Ishikawa (cell line): ENCODE results near the gene SYNPO.

Experiments
- CEBPB ChIP-seq: IDR thresholded peaks from 2 replicates; pipeline ENCODE4 v1.6.1; 2012
- CREB1 ChIP-seq: IDR thresholded peaks from 2 replicates; pipeline ENCODE4 v1.6.1; 2012; ENCODE audit warnings: low read depth
- EGR1 ChIP-seq: IDR thresholded peaks from 2 replicates; pipeline ENCODE4 v1.6.1; 2012
- EP300 ChIP-seq: IDR thresholded peaks from 2 replicates; pipeline ENCODE4 v1.6.1; 2012; ENCODE audit warnings: borderline replicate concordance
- FOXM1 ChIP-seq: IDR thresholded peaks from 2 replicates; pipeline ENCODE4 v1.6.1; 2012; ENCODE audit warnings: low read depth, borderline replicate concordance
- NFIC ChIP-seq: IDR thresholded peaks from 2 replicates; pipeline ENCODE4 v1.6.1; 2012
- RAD21 ChIP-seq: IDR thresholded peaks from 2 replicates; pipeline ENCODE4 v1.6.1; 2012; ENCODE audit warnings: low read depth
- TAF1 ChIP-seq: IDR thresholded peaks from 2 replicates; pipeline ENCODE4 v1.6.1; 2012; ENCODE audit warnings: low read depth, mild to moderate bottlenecking
- TCF12 ChIP-seq: IDR thresholded peaks from 2 replicates; pipeline ENCODE4 v1.6.1; 2012; ENCODE audit warnings: low read depth
- TEAD4 ChIP-seq: IDR thresholded peaks from 2 replicates; pipeline ENCODE4 v1.6.1; 2012
- YY1 ChIP-seq: IDR thresholded peaks from 2 replicates; pipeline ENCODE4 v1.6.1; 2012; ENCODE audit warnings: low read depth
- ZBTB7A ChIP-seq: IDR thresholded peaks from 2 replicates; pipeline ENCODE4 v1.6.1; 2012; ENCODE audit warnings: low read depth
- TF ChIP-seq, protein P1 (sequence below): IDR thresholded peaks from 2 replicates; pipeline ENCODE4 v1.6.1; 2012
- TF ChIP-seq, protein P2 (sequence below): IDR thresholded peaks from 2 replicates; pipeline ENCODE4 v1.6.1; 2012; ENCODE audit warnings: low read depth, mild to moderate bottlenecking
- TF ChIP-seq, protein P3 (sequence below): IDR thresholded peaks from 2 replicates; pipeline ENCODE4 v1.6.1; 2012

SYNPO gene

DNA sequence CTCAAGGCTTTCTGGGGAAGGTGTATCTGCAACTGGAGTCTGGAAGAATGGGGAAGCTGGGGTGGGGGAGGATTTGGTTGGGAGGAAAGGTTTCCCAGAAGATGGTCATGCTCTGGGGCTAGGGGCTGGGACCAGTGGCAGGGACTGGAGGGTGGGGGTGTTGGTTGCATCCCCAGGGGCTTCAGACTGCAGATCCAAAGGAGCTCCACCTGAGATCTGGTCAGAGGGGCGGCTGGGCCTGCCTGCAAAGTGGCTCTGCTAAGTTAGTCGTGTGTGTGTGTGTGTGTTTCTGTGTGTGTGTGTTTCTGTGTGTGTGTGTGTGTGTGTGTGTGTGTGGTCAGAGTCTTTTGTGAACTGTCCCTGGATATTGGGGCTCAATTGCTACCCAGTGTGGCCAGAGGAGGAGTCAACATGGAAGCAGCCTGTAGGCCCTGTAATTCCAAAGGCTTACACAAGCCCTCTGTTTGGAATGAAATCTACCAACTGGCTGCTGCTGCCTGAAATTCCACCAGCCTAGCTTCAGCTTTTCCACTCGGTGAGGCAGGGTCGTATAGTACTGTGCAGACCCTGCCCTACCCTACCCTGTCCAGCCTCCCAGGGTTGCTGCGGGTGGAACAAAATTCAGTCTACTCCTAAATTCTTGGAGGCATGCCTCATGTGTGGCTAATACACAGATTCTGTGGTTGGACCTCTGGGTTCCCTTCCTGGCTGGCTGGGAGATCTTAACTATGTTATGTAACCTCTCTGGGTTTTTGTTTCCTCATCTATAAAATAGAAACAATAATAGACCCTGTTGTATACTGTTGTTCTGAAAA lies 12.5 kb upstream of the SYNPO start:
- TF ChIP-seq TEAD4, result no peak
- no peak for TF ChIP-seq CREB1
- TF ChIP-seq, protein P1, sequence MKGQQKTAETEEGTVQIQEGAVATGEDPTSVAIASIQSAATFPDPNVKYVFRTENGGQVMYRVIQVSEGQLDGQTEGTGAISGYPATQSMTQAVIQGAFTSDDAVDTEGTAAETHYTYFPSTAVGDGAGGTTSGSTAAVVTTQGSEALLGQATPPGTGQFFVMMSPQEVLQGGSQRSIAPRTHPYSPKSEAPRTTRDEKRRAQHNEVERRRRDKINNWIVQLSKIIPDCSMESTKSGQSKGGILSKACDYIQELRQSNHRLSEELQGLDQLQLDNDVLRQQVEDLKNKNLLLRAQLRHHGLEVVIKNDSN, result no peak
- TF ChIP-seq TCF12, result no peak
- TF ChIP-seq YY1, result no peak

- no peak for TF ChIP-seq YY1
- no peak for TF ChIP-seq EGR1
- TF ChIP-seq FOXM1, result no peak
These were observed 11.4 kb upstream of the SYNPO start for GRCh38 chr5:150628936-150629485.

DNA sequence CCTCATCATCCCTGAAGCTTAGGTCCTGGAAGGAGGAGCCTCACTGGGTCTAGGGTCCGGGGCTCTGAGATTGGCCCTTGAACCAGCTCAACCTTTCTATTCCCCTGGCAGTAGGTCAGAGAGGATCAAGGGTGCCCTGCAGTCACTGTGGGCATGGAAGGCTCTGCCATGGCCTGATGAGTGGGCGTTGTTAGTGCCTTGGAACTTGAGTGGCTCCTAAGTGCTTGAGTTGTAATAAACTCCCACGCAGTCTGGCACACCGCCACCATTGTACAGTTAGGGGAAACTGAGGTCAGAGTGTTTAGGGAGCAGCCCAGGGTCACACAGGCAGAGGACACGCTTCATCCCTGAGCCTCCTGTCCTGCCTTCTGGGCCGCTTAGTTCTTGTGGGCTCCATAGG lies 10.4 kb upstream of the SYNPO start:
- TF ChIP-seq EGR1, result peak; percentile 82
- TF ChIP-seq, protein P2, sequence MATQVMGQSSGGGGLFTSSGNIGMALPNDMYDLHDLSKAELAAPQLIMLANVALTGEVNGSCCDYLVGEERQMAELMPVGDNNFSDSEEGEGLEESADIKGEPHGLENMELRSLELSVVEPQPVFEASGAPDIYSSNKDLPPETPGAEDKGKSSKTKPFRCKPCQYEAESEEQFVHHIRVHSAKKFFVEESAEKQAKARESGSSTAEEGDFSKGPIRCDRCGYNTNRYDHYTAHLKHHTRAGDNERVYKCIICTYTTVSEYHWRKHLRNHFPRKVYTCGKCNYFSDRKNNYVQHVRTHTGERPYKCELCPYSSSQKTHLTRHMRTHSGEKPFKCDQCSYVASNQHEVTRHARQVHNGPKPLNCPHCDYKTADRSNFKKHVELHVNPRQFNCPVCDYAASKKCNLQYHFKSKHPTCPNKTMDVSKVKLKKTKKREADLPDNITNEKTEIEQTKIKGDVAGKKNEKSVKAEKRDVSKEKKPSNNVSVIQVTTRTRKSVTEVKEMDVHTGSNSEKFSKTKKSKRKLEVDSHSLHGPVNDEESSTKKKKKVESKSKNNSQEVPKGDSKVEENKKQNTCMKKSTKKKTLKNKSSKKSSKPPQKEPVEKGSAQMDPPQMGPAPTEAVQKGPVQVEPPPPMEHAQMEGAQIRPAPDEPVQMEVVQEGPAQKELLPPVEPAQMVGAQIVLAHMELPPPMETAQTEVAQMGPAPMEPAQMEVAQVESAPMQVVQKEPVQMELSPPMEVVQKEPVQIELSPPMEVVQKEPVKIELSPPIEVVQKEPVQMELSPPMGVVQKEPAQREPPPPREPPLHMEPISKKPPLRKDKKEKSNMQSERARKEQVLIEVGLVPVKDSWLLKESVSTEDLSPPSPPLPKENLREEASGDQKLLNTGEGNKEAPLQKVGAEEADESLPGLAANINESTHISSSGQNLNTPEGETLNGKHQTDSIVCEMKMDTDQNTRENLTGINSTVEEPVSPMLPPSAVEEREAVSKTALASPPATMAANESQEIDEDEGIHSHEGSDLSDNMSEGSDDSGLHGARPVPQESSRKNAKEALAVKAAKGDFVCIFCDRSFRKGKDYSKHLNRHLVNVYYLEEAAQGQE, result no peak
- no peak for TF ChIP-seq RAD21
- no peak for TF ChIP-seq EP300

DNA sequence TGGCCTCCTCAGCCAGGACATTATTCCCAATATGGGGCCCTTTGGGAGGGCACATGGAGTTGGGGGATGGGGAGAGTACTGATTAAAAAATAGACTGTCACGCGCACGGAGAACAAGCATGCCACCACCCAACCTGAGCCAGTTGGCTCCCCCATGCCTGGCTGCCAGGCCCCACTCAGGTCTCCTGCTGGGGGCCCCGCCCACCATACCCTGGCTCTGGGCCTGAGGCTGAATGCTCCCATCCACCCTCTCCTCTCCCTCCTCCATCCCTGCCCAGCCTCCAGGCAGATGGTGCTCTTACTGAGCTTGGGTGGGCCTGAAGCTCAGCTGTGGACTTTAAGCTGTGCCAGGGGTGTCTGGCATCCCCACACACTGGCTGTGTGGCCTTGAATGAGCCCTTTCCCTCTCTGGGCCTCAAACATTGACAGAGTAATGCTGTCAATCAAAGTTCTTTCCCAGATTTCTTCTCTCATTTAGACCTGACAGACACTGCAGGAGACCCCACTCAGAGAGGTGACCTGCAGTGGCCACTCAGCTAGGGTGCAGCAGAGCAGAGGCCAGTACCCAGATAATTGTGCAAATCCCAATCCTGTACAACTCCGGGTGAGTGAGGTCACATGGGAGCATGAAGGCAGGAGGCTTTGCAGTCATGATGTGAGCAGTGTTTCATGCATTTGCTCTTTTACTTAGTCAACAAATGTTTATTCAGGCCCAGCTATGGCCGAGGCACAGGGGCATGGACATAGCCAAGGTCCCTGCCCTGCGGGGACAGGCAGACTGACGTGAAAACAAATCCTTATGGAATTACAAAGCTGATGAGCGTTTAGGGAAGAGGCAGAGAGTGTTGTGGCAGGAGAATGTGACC lies 9.8 kb upstream of the SYNPO start:
- TF ChIP-seq, protein P3, sequence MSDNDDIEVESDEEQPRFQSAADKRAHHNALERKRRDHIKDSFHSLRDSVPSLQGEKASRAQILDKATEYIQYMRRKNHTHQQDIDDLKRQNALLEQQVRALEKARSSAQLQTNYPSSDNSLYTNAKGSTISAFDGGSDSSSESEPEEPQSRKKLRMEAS, result 0 out of 2 replicates have a peak, but pooled peaks have one; percentile 22
- TF ChIP-seq EP300 (no peak; the same call in 1 of the 2 replicates), NFIC (peak; percentile 37; the same call in 1 of the 2 replicates)

- TF ChIP-seq ZBTB7A (no peak), NFIC (no peak), FOXM1 (no peak), RAD21 (no peak), YY1 (no peak), EGR1 (no peak), TAF1 (no peak), TEAD4 (no peak), EP300 (no peak), CREB1 (no peak), CEBPB (no peak)
- TF ChIP-seq, protein P3, result no peak
- TF ChIP-seq, protein P1, result no peak
- TF ChIP-seq, protein P2, result no peak
These were observed 9.1 kb upstream of the SYNPO start for GRCh38 chr5:150631326-150631701.
